Left cardiac atrium (tissue), 4 donors: ENCODE results near the gene NAV2. TPM values are rescaled to one million over a fixed set of nuclear protein-coding genes. Genes with fewer than 3 reads are reported as not detected.

Source experiments
- ATAC-seq, 2 donors: fragments of 200-7000 bp; cut with Tn5 transposase; one replicate each; pipeline ENCODE4 v1.9.1; 2020; ENCODE audit warnings: mild to moderate bottlenecking in 2 of 2, moderate library complexity in 2 of 2
- DNase-seq: peaks from one replicate; pipeline ENCODE4 v3.0.0-alpha.2; 2020
- intact Hi-C, 2 donors: fragments of 100-400 bp; cut with DNase I; formaldehyde crosslinking; loops; one replicate each; pipeline versions ENCODE4 v1.14.1 to v1.15.1; 2022 to 2023
- total RNA-seq, 2 donors: library from RNA; stranded (reverse); fragmentation: NEBNext Ultra II Directional; extraction: Animal tissue kit (Norgen Biotek cat#: 25700); gene quantifications; one replicate each; pipeline ENCODE4 v1.2.1, GENCODE V29; 2021
- donor health status: DM: no; HTN: yes; CAD: no.
- donor health status: DM: no; HTN: yes; CAD: no; lungs with severe emphysema.
- donor health status: DM: yes; HTN: yes; CAD: no.
- donor health status: Dilated cardiomyopathy.

NAV2 gene
- total RNA-seq, 2 donors from 2014 or later: 12.3 to 15.3 TPM

- DNase-seq (no peak), ATAC-seq (peak; percentile 38 to 60)
- intact Hi-C loops: no loop called here
Measured at GRCh38 chr11:19789835-19790710, 77.4 kb downstream of the NAV2 start.

- intact Hi-C loops: no loop called here
- ATAC-seq (no peak), DNase-seq (no peak)
Measured at GRCh38 chr11:19790831-19791552, 78.4 kb downstream of the NAV2 start.

GRCh38 chr11:19792510-19792909, 79.9 kb downstream of the NAV2 start:
- DNase-seq (no peak), ATAC-seq (peak; percentile 48 to 73)
- intact Hi-C loops: no loop called here

- intact Hi-C loops: no loop called here
- no peak for DNase-seq
Measured at GRCh38 chr11:19793326-19793725, 80.7 kb downstream of the NAV2 start.

GRCh38 chr11:19794161-19794560, 81.5 kb downstream of the NAV2 start:
- intact Hi-C loops: no loop called here
- no peak for ATAC-seq

More at GRCh38 chr11:19793326-19793725, 80.7 kb downstream of the NAV2 start:
- ATAC-seq: no peak

GRCh38 chr11:19795082-19795481, 82.4 kb downstream of the NAV2 start:
- no peak for ATAC-seq

More at GRCh38 chr11:19794161-19794560, 81.5 kb downstream of the NAV2 start:
- DNase-seq: no peak

GRCh38 chr11:19800162-19800561, 87.5 kb downstream of the NAV2 start:
- DNase-seq (no peak), ATAC-seq (peak; percentile 22 to 60)
- intact Hi-C loops: no loop called here

More at GRCh38 chr11:19795082-19795481, 82.4 kb downstream of the NAV2 start:
- intact Hi-C loops: loop anchor here in 1 of 2 donors (5.0 kb wide), 1 partner anchor 33 kb away; no protein-coding TSS in a partner anchor
- DNase-seq: no peak

GRCh38 chr11:19800714-19801519, 88.3 kb downstream of the NAV2 start:
- peak in 1 of 2 donors; percentile 8 for ATAC-seq
- DNase-seq: no peak
- intact Hi-C loops: no loop called here

- no peak for DNase-seq
- ATAC-seq: no peak
- intact Hi-C loops: no loop called here
Measured at GRCh38 chr11:19802773-19803293, 90.2 kb downstream of the NAV2 start.

- no peak for ATAC-seq
- intact Hi-C loops: no loop called here
Measured at GRCh38 chr11:19803506-19803998, 90.9 kb downstream of the NAV2 start.

GRCh38 chr11:19805376-19805775, 92.7 kb downstream of the NAV2 start:
- intact Hi-C loops: loop anchor here in 1 of 2 donors (5.0 kb wide), 1 partner anchor 238 kb away; no protein-coding TSS in a partner anchor
- no peak for ATAC-seq
- DNase-seq: no peak

More at GRCh38 chr11:19803506-19803998, 90.9 kb downstream of the NAV2 start:
- no peak for DNase-seq

GRCh38 chr11:19805827-19806226, 93.2 kb downstream of the NAV2 start:
- DNase-seq (no peak), ATAC-seq (no peak)
- intact Hi-C loops: loop anchor here in 1 of 2 donors (5.0 kb wide), 1 partner anchor 239 kb away; no protein-coding TSS in a partner anchor

GRCh38 chr11:19806251-19806650, 93.6 kb downstream of the NAV2 start:
- intact Hi-C loops: loop anchor here in 1 of 2 donors (5.0 kb wide), 1 partner anchor 239 kb away; no protein-coding TSS in a partner anchor
- DNase-seq: no peak
- ATAC-seq: no peak

GRCh38 chr11:19808076-19808911, 95.7 kb downstream of the NAV2 start:
- intact Hi-C loops: loop anchor here in 1 of 2 donors (5.0 kb wide), 1 partner anchor 241 kb away; no protein-coding TSS in a partner anchor
- DNase-seq (no peak), ATAC-seq (no peak)

GRCh38 chr11:19810852-19811251, 98.2 kb downstream of the NAV2 start:
- intact Hi-C loops: no loop called here
- ATAC-seq: no peak

GRCh38 chr11:19811380-19811779, 98.7 kb downstream of the NAV2 start:
- no peak for DNase-seq
- intact Hi-C loops: no loop called here
- no peak for ATAC-seq

More at GRCh38 chr11:19810852-19811251, 98.2 kb downstream of the NAV2 start:
- DNase-seq: no peak

- DNase-seq (no peak), ATAC-seq (no peak)
- intact Hi-C loops: no loop called here
Measured at GRCh38 chr11:19812096-19812495, 99.5 kb downstream of the NAV2 start.

- intact Hi-C loops: no loop called here
- no peak for ATAC-seq
- DNase-seq: no peak
Measured at GRCh38 chr11:19812710-19813109, 100.1 kb downstream of the NAV2 start.
